RPMI8226 (cell line): ENCODE measurements around the gene KANSL1.

Experiments used
- DNase-seq: peaks from one replicate; pipeline ENCODE4 v3.0.0-alpha.2; 2015

Gene KANSL1

GRCh38 chr17:45997166-45997565 is 196.1 kb downstream of the KANSL1 start:
- DNase-seq: no peak

GRCh38 chr17:45996282-45996937 is 196.8 kb downstream of the KANSL1 start:
- no peak for DNase-seq

GRCh38 chr17:45995627-45996270 is 197.5 kb downstream of the KANSL1 start:
- DNase-seq: no peak

- no peak for DNase-seq
Measured at GRCh38 chr17:45994987-45995386, 198.2 kb downstream of the KANSL1 start.

GRCh38 chr17:45993962-45994627 is 199.1 kb downstream of the KANSL1 start:
- DNase-seq: no peak

GRCh38 chr17:45992904-45993303 is 200.3 kb downstream of the KANSL1 start:
- no peak for DNase-seq

- DNase-seq: no peak
Measured at GRCh38 chr17:45992175-45992574, 201.1 kb downstream of the KANSL1 start.

GRCh38 chr17:45991341-45991740 is 201.9 kb downstream of the KANSL1 start:
- DNase-seq: no peak

GRCh38 chr17:45990886-45991285 is 202.3 kb downstream of the KANSL1 start:
- no peak for DNase-seq

- DNase-seq: no peak
Measured at GRCh38 chr17:45989759-45990158, 203.5 kb downstream of the KANSL1 start.

GRCh38 chr17:45987706-45988105 is 205.5 kb downstream of the KANSL1 start:
- no peak for DNase-seq

- no peak for DNase-seq
Measured at GRCh38 chr17:45986056-45986455, 207.2 kb downstream of the KANSL1 start.

- no peak for DNase-seq
Measured at GRCh38 chr17:45985447-45985846, 207.8 kb downstream of the KANSL1 start.

- DNase-seq: no peak
Measured at GRCh38 chr17:45984368-45984767, 208.9 kb downstream of the KANSL1 start.

GRCh38 chr17:45983614-45984310 is 209.5 kb downstream of the KANSL1 start:
- no peak for DNase-seq

GRCh38 chr17:45982791-45983613 is 210.2 kb downstream of the KANSL1 start:
- DNase-seq: no peak

- no peak for DNase-seq
Measured at GRCh38 chr17:45981306-45981705, 211.9 kb downstream of the KANSL1 start.

GRCh38 chr17:45980855-45981254 is 212.4 kb downstream of the KANSL1 start:
- no peak for DNase-seq
